HG03045 (cell line): ENCODE data around the gene SPAG16.

Experiments used
- ATAC-seq: cut with Tn5 transposase; IDR thresholded peaks from one replicate; pipeline ENCODE4 v1.9.1; 2021; ENCODE audit warnings: mild to moderate bottlenecking, moderate library complexity; ENCODE audit not compliant: unreplicated experiment

Gene SPAG16

DNA sequence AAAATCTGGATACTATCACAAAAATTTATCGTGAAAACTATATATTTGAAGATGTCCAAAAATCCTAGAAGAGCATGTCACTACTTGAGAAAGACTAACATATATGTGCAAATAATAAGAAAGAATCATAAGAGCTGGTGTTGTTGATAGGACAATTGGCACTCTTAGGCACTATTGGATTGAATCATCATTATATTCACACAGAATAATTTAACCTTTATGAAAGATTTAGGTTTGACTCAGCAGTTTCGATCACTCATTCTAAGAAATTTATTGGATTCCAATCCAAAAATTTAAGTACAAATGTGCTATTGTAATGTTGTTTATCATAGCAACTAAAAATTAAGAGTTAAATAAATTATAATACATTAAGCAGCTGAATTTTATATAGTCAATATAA lies 503.6 kb downstream of the SPAG16 start:
- no peak for ATAC-seq

- no peak for ATAC-seq
These were observed 505.7 kb downstream of the SPAG16 start for GRCh38 chr2:213789940-213790339.

- no peak for ATAC-seq
These were observed 507.8 kb downstream of the SPAG16 start for GRCh38 chr2:213792045-213792444.

DNA sequence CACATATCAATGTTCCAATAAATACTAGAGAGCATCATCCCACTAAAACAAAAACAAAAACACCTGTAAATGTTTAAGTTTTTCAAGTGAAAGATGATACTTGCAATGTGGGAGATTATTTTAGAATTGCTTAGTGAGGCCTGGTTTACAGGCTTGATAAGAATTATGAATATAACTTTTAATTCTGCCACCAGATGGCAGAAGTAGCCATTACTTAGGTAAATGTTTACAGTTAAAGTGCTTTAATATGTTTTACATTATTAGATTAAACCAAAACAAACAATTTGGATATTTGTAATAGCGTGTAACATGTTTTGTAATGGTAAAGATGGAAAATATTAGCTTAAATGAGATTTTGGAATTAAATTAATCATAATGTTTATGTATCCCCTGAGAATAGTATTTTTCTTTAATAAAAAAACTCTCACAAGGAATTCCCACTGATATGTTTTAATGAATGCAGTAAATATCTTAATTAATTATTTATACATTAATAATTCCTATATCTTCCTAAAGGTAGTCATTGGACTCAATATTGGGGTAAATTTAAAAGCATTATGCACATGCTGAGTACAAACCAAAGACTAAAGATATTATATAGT lies 522.0 kb downstream of the SPAG16 start:
- ATAC-seq = no peak

- ATAC-seq = no peak
These were observed 532.3 kb downstream of the SPAG16 start for GRCh38 chr2:213816583-213816982.

- ATAC-seq = no peak
These were observed 534.2 kb downstream of the SPAG16 start for GRCh38 chr2:213818436-213818835.

DNA sequence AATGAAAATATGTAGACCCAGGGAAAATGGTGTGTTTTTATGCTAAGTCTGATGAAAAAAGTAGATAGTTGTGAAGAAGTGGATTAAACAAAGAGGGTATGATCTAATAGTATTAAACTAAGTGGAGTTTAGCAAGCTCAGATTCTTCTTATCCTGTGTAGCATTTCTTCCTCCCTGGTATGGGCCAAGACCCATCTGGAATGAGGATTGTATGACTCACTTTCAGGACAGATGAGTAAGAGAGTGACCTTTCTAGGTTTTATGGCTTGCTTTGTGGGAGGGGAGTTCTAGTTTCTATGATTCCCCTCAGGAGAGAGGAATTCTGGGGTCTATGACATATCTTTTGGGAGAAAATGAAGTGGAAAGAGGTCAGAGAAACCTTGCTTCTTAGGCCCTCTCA lies 550.1 kb downstream of the SPAG16 start:
- no peak for ATAC-seq

DNA sequence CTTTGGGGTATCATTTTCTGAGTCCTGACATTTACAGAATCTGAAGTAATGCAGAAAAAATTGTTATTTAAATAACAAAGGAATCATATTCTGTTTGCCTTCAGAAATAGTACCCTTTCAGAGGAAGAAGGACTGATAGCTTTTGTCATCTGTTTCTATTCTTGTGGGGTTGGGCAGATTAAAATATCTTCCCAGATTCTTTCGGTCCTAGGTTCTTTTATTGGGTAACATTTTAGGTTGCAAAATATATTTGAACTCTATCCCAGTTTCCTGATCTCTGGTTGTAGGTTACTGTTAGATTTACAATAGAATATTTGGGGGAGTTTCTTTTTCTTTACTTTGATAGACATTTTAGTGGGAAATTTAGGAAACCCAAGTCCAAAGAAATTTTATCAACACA lies 550.5 kb downstream of the SPAG16 start:
- no peak for ATAC-seq

GRCh38 chr2:213846856-213847255 lies 562.6 kb downstream of the SPAG16 start:
- ATAC-seq = no peak

GRCh38 chr2:213847316-213847715 lies 563.1 kb downstream of the SPAG16 start:
- ATAC-seq = no peak

DNA sequence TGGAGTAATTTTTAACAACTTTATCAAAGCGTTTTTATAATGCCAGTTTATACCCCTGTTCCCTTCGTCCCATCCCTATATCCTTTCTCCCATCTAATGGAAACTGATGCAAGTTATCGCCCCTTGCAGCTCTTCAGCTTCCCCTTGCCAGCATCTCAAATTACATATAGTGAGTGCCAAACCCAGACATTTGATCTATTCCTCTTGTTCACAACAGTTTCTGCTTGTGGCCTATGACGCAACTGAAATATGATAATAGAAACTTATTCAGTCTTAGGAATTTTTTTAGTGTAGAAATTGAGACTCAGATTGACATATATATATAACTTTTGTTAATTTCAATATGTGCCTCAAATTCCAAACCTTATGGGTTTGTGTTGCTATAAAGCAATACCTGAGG lies 564.4 kb downstream of the SPAG16 start:
- no peak for ATAC-seq

DNA sequence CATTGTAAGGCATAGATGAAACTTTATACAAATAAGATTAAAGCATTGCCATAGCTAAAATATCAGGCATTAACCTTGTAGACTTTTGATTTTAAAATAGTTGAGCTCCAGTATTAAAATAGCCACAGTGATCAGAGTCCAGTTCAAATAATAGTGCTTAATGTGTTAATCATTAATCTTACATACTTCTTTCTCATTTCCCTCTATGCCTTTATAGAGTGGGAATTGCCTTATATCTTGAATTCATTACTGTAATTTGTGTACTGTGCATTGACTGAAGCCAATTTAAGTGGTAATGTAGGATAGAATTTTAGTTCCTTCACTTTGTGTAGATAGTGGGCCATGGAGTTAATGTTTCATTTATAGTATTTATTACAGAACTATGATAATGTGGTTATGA lies 577.4 kb downstream of the SPAG16 start:
- ATAC-seq = no peak

DNA sequence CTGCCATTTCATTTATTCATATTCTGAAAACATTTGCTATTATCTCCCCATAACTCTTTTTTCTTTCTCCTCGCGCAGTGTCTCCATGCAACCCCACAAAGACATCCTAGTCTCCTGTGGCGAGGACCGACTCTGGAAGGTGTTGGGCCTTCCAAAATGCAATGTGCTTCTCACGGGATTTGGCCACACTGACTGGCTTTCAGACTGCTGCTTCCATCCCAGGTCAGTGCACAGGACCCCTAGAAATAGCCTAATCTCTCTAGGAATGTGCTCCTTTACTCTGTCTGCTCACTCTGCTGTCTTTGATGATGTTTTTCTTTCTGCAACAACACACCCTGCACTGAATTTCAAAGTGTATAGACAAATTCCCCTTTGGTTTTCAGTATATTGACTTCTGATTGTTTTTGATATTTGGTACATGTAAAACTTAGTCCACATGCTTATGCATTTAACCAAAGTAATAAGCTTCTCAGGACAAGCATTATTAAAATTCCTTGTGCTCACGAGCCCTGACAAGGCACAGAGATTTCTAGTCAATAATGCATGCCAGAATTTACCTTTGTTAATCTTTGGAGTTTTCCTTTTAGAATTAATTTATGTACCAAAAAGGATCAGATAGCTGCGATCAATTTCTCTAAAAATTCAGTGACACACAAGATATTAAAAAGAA lies 578.3 kb downstream of the SPAG16 start:
- no peak for ATAC-seq

DNA sequence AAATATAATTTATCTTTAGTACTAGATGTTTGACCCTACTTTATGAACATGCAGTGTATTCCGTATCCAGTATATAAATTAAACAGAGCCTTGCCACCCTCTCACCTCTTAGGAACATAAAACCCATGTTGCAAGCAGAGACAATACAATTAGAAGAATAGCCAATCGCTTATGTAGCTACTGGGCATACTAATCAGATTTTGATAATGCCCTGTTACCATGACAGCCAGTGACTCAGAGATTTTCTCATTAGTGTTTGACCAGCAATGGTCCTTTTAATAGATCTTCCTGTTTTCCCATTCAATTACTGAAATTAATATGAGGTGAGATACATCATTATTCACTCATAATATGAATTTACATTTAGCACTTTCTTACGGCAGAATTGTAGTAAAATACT lies 579.3 kb downstream of the SPAG16 start:
- ATAC-seq = no peak

- no peak for ATAC-seq
These were observed 584.3 kb downstream of the SPAG16 start for GRCh38 chr2:213868526-213868925.

GRCh38 chr2:213885485-213885884 lies 601.2 kb downstream of the SPAG16 start:
- ATAC-seq = no peak

GRCh38 chr2:213914510-213914909 lies 630.2 kb downstream of the SPAG16 start:
- ATAC-seq = no peak

GRCh38 chr2:213920014-213920413 lies 635.8 kb downstream of the SPAG16 start:
- ATAC-seq = no peak

GRCh38 chr2:213923543-213923942 lies 639.3 kb downstream of the SPAG16 start:
- ATAC-seq = no peak

DNA sequence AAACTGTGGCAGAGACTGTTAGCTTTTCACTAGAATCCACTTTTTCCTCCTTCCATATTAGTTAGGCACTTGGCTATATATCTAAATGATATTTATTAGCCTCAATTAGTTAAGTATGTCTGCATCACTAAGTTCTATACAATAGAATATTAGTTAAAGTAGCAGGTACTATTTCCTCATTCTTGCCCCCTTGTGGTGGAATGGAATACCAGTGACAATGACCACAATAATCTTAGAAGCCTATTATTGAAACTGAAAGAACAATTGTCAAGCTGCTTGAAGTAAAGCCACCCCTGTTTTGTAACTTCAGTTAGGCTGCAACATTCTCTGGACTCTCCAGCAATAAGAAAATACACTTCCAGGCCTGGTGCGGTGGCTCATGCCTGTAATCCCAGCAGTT lies 650.3 kb downstream of the SPAG16 start:
- ATAC-seq = peak; percentile 98

DNA sequence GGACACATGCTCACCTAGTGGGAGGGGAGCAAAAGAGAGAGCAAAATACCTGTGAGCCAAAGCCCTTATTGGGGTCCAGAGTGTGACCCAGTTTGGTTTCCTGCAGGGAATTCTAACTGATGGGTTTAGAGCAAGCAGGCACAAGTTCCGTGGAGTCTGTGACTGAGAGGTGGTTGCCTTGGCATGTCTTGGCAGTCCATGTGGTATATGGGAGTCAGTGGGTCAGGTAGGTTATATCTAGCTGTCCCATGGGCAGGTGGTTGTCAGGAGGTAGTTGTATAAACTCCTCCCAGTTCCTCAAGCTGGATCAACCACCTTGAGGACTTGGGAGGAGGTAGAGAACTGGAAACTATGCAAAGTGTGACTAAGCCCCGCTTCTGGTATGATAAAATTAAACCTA lies 673.8 kb downstream of the SPAG16 start:
- no peak for ATAC-seq

- ATAC-seq = no peak
These were observed 675.3 kb downstream of the SPAG16 start for GRCh38 chr2:213959589-213959988.

DNA sequence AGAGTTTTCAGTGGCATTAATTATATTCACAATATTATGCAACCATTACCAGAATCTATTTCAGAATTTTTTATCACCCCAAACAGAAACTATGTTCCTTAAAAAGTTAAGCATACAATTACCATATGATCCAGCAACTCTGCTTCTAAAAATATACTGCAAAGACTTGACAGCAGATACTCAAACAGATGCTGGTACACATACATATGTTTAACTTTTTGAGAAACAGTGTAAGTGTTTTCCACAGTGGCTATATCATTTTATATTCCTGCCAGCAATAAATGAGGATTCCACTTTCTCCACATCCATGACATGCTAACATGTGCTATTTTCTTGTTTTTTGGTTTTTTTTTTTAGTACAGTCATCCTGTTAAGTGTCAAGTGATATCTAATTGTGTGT lies 687.3 kb downstream of the SPAG16 start:
- ATAC-seq = no peak
